ENCODE measurements around the gene LRRC73. TPM values are rescaled to one million over a fixed set of nuclear protein-coding genes. Genes with fewer than 3 reads are reported as not detected.

LRRC73 gene
- total RNA-seq, 3 donors from 2014 or later: 0.29 to 0.33 TPM; not detected in 1

GRCh38 chr6:43476746-43477145 lies 33.4 kb downstream of the LRRC73 start:
- H3K27ac ChIP-seq: peak overlapping the region; percentile 57 to 89
- no peaks in the 10 kb centered on the region for H3K27me3 ChIP-seq
- no peak for DNase-seq (ENCODE audit: low spot score in 2 of 2)
- H3K4me1 ChIP-seq: peaks cover 0 to 6% of the 10 kb centered on the region in 2 donors
- H3K9me3 ChIP-seq: no peaks in the 10 kb centered on the region
- H3K36me3 ChIP-seq: no peaks in the 10 kb centered on the region
- TF ChIP-seq POLR2AphosphoS5 (IDR thresholded peaks at IDR 0.05): no peak
- TF ChIP-seq CTCF (IDR thresholded peaks at IDR 0.05): no peak
- no peak for TF ChIP-seq POLR2A (IDR thresholded peaks at IDR 0.05)
- intact Hi-C loops (cut with DNase I; ENCODE audit: low total_unique reads): no loop called here
- peak overlapping the region; percentile 77 to 82 (median 80) for H3K4me3 ChIP-seq

GRCh38 chr6:43475516-43475915 lies 34.6 kb downstream of the LRRC73 start:
- intact Hi-C loops (cut with DNase I; ENCODE audit: low total_unique reads): no loop called here
- H3K27me3 ChIP-seq: no peaks in the 10 kb centered on the region
- H3K36me3 ChIP-seq: no peaks in the 10 kb centered on the region
- H3K27ac ChIP-seq: no peak overlapping the region
- no peak for DNase-seq (ENCODE audit: low spot score in 2 of 2)
- H3K9me3 ChIP-seq: no peaks in the 10 kb centered on the region
- peaks cover 0 to 6% of the 10 kb centered on the region in 2 donors for H3K4me1 ChIP-seq
- H3K4me3 ChIP-seq: no peak overlapping the region
- no peak for TF ChIP-seq POLR2A (IDR thresholded peaks at IDR 0.05)
- TF ChIP-seq CTCF (IDR thresholded peaks at IDR 0.05): no peak
- TF ChIP-seq POLR2AphosphoS5 (IDR thresholded peaks at IDR 0.05): no peak

- H3K27ac ChIP-seq: no peak overlapping the region
- H3K27me3 ChIP-seq: no peaks in the 10 kb centered on the region
- H3K9me3 ChIP-seq: no peaks in the 10 kb centered on the region
- no peaks in the 10 kb centered on the region for H3K36me3 ChIP-seq
- no peak for TF ChIP-seq POLR2A (IDR thresholded peaks at IDR 0.05)
- TF ChIP-seq CTCF (IDR thresholded peaks at IDR 0.05): no peak
- TF ChIP-seq POLR2AphosphoS5 (IDR thresholded peaks at IDR 0.05): no peak
- H3K4me1 ChIP-seq: peaks cover 0 to 5% of the 10 kb centered on the region in 2 donors
- no peak overlapping the region for H3K4me3 ChIP-seq
- intact Hi-C loops (cut with DNase I; ENCODE audit: low total_unique reads): loop anchor here (1.0 kb wide), 1 partner anchor 8 kb away; no protein-coding TSS in a partner anchor
- DNase-seq (ENCODE audit: low spot score in 2 of 2): no peak
Observed at GRCh38 chr6:43472515-43472914, 37.6 kb downstream of the LRRC73 start.

GRCh38 chr6:43471399-43471798 lies 38.7 kb downstream of the LRRC73 start:
- Histone ChIP-seq H3K4me3 (no peak overlapping the region), H3K4me1 (peaks cover 0 to 5% of the 10 kb centered on the region in 2 donors), H3K36me3 (no peaks in the 10 kb centered on the region), H3K27ac (no peak overlapping the region), H3K27me3 (no peaks in the 10 kb centered on the region), H3K9me3 (no peaks in the 10 kb centered on the region)
- intact Hi-C loops (cut with DNase I; ENCODE audit: low total_unique reads): no loop called here
- no peak for DNase-seq (ENCODE audit: low spot score in 2 of 2)
- no peak for TF ChIP-seq CTCF (IDR thresholded peaks at IDR 0.05)
- no peak for TF ChIP-seq POLR2A (IDR thresholded peaks at IDR 0.05)
- TF ChIP-seq POLR2AphosphoS5 (IDR thresholded peaks at IDR 0.05): no peak

- TF ChIP-seq POLR2A (IDR thresholded peaks at IDR 0.05) (no peak), CTCF (IDR thresholded peaks at IDR 0.05) (no peak), POLR2AphosphoS5 (IDR thresholded peaks at IDR 0.05) (no peak)
- H3K4me1 ChIP-seq: peaks cover 0 to 5% of the 10 kb centered on the region in 2 donors
- no peak overlapping the region for H3K4me3 ChIP-seq
- H3K36me3 ChIP-seq: no peaks in the 10 kb centered on the region
- no peak overlapping the region for H3K27ac ChIP-seq
- intact Hi-C loops (cut with DNase I; ENCODE audit: low total_unique reads): no loop called here
- no peaks in the 10 kb centered on the region for H3K27me3 ChIP-seq
- no peaks in the 10 kb centered on the region for H3K9me3 ChIP-seq
- DNase-seq (ENCODE audit: low spot score in 2 of 2): no peak
Observed at GRCh38 chr6:43469947-43470346, 40.2 kb downstream of the LRRC73 start.

Measured in breast epithelium (tissue), 4 donors.